GM18498 (cell line): ENCODE results near the gene NRP1.
"Not testable (repeated sequence)": the region's sequence is repeated elsewhere in the genome, so short reads cannot be mapped to it uniquely, and the experiment has no call there.

Experiments
- ATAC-seq: cut with Tn5 transposase; IDR thresholded peaks from one replicate; pipeline ENCODE4 v1.9.1; 2021; ENCODE audit warnings: mild to moderate bottlenecking, moderate library complexity; ENCODE audit not compliant: unreplicated experiment

The NRP1 gene

GRCh38 chr10:33334153-33334804 lies at the start of gene NRP1:
Gene NRP1 (minus strand): TSS chr10:33334667. CDS start chr10:33334382, 285 bp downstream.
- ATAC-seq = no peak

GRCh38 chr10:33384201-33384600 lies 49.7 kb upstream of the NRP1 start:
- not testable (repeated sequence) for ATAC-seq

- no peak for ATAC-seq
These were observed 48.6 kb upstream of the NRP1 start for GRCh38 chr10:33382921-33383713.

GRCh38 chr10:33382216-33382600 lies 47.7 kb upstream of the NRP1 start:
- no peak for ATAC-seq

- no peak for ATAC-seq
These were observed 47.2 kb upstream of the NRP1 start for GRCh38 chr10:33381451-33382215.

GRCh38 chr10:33377658-33378025 lies 43.2 kb upstream of the NRP1 start:
- ATAC-seq = no peak

GRCh38 chr10:33376976-33377657 lies 42.6 kb upstream of the NRP1 start:
- ATAC-seq = no peak

GRCh38 chr10:33376476-33376875 lies 42.0 kb upstream of the NRP1 start:
- no peak for ATAC-seq

- no peak for ATAC-seq
These were observed 38.8 kb upstream of the NRP1 start for GRCh38 chr10:33373263-33373662.

GRCh38 chr10:33371234-33371633 lies 36.8 kb upstream of the NRP1 start:
- no peak for ATAC-seq

GRCh38 chr10:33370434-33370930 lies 36.0 kb upstream of the NRP1 start:
- no peak for ATAC-seq

GRCh38 chr10:33368086-33368485 lies 33.6 kb upstream of the NRP1 start:
- no peak for ATAC-seq

GRCh38 chr10:33365871-33366411 lies 31.5 kb upstream of the NRP1 start:
- ATAC-seq = no peak

GRCh38 chr10:33365301-33365700 lies 30.8 kb upstream of the NRP1 start:
- ATAC-seq = no peak

- no peak for ATAC-seq
These were observed 28.6 kb upstream of the NRP1 start for GRCh38 chr10:33363106-33363505.

- ATAC-seq = no peak
These were observed 23.5 kb upstream of the NRP1 start for GRCh38 chr10:33358016-33358415.

GRCh38 chr10:33355274-33355673 lies 20.8 kb upstream of the NRP1 start:
- no peak for ATAC-seq

GRCh38 chr10:33353853-33354252 lies 19.4 kb upstream of the NRP1 start:
- ATAC-seq = no peak

GRCh38 chr10:33353334-33353733 lies 18.9 kb upstream of the NRP1 start:
- no peak for ATAC-seq

GRCh38 chr10:33352615-33353014 lies 18.1 kb upstream of the NRP1 start:
- no peak for ATAC-seq

- no peak for ATAC-seq
These were observed 17.7 kb upstream of the NRP1 start for GRCh38 chr10:33352175-33352574.
